GM18858 (cell line): ENCODE measurements around the gene SPATC1L.

ENCODE experiments used
- ATAC-seq: cut with Tn5 transposase; IDR thresholded peaks from one replicate; pipeline ENCODE4 v1.9.1; 2021; ENCODE audit not compliant: unreplicated experiment

SPATC1L gene

GRCh38 chr21:46111193-46111571 is 73.1 kb downstream of the SPATC1L start:
- ATAC-seq: no peak
